Keratinocyte (primary cell): ENCODE measurements around the gene PTPRD. TPM values are rescaled to one million over a fixed set of nuclear protein-coding genes. Genes with fewer than 3 reads are reported as not detected.

Experiments used
- DNase-seq: peaks from one replicate; pipeline ENCODE4 v3.0.0-alpha.2; 2011; ENCODE audit warnings: low read depth, missing footprints, low spot score
- FAIRE-seq: peaks from 2 replicates; lab custom pipeline; 2011; peaks lifted over from hg19 to GRCh38; lab: Jason Lieb, UNC
- H2AFZ ChIP-seq: 2 replicates; pipeline ENCODE4 v1.6.0; 2012; ENCODE audit warnings: low read length, control low read depth, inconsistent platforms; ENCODE audit not compliant: control insufficient read depth
- H3K27ac ChIP-seq: 2 replicates; pipeline ENCODE4 v1.5.1; 2011; ENCODE audit warnings: low read length; ENCODE audit not compliant: control insufficient read depth, insufficient read depth
- H3K27me3 ChIP-seq: 3 replicates; pipeline ENCODE4 v1.6.0; 2011; ENCODE audit warnings: low read length; ENCODE audit not compliant: control insufficient read depth, insufficient read depth; ENCODE audit errors: extremely low read depth
- H3K36me3 ChIP-seq, 2 experiments: 2 replicates in 1 of 2; 3 replicates in 1 of 2; pipeline ENCODE4 v1.5.1; 2011; ENCODE audit warnings: low read length in 2 of 2, mild to moderate bottlenecking in 1 of 2; ENCODE audit not compliant: control insufficient read depth in 2 of 2, insufficient read depth in 2 of 2; ENCODE audit errors: extremely low read depth in 1 of 2
- H3K4me1 ChIP-seq: 3 replicates; pipeline ENCODE4 v1.5.1; 2011; ENCODE audit warnings: low read length; ENCODE audit not compliant: control insufficient read depth, insufficient read depth; ENCODE audit errors: extremely low read depth
- H3K4me2 ChIP-seq: 3 replicates; pipeline ENCODE4 v1.6.0; 2011; ENCODE audit warnings: low read depth, low read length; ENCODE audit not compliant: control insufficient read depth, insufficient read depth; ENCODE audit errors: extremely low read depth
- H3K4me3 ChIP-seq, 3 experiments: fragments of 200-600 bp in 1 of 3; sonication (generic) in 1 of 3; 2 replicates in 2 of 3; 3 replicates in 1 of 3; pipeline ENCODE4 v1.5.1; 2011 to 2016; ENCODE audit warnings: low read length in 3 of 3, mild to moderate bottlenecking in 3 of 3, control low read depth in 2 of 3, inconsistent platforms in 1 of 3, low read depth in 1 of 3, mixed read lengths in 1 of 3, mixed run types in 1 of 3, moderate library complexity in 1 of 3; ENCODE audit not compliant: control insufficient read depth in 2 of 3, insufficient read depth in 2 of 3; ENCODE audit errors: extremely low read depth in 1 of 3
- H3K79me2 ChIP-seq: 2 replicates; pipeline ENCODE4 v1.6.0; 2012; ENCODE audit warnings: low read length; ENCODE audit not compliant: control insufficient read depth, insufficient read depth
- H3K9ac ChIP-seq: 3 replicates; pipeline ENCODE4 v1.6.0; 2011; ENCODE audit warnings: low read length; ENCODE audit not compliant: control insufficient read depth, insufficient read depth; ENCODE audit errors: extremely low read depth
- H3K9me1 ChIP-seq: 3 replicates; pipeline ENCODE4 v1.6.0; 2011; ENCODE audit warnings: low read length; ENCODE audit not compliant: control insufficient read depth, insufficient read depth; ENCODE audit errors: extremely low read depth
- H3K9me3 ChIP-seq: 2 replicates; pipeline ENCODE4 v1.5.1; 2012; ENCODE audit warnings: low read depth, low read length; ENCODE audit not compliant: control insufficient read depth
- H4K20me1 ChIP-seq: 3 replicates; pipeline ENCODE4 v1.6.0; 2011; ENCODE audit warnings: low read length; ENCODE audit not compliant: control insufficient read depth, insufficient read depth; ENCODE audit errors: extremely low read depth
- EZH2 ChIP-seq: IDR thresholded peaks from one replicate; pipeline ENCODE4 v1.6.1; 2012; ENCODE audit warnings: inconsistent platforms, mild to moderate bottlenecking, low read length, moderate library complexity
- dilution Hi-C: fragments of 300-500 bp; cut with MboI; formaldehyde crosslinking; loops from one replicate; pipeline ENCODE4 v1.7.0; 2020; ENCODE audit warnings: low sequenced_read_pairs; ENCODE audit not compliant: extremely low pct_ligation_motif_present
- polyA plus RNA-seq, 5 experiments: library from polyadenylated mRNA; depleted of rRNA in 3 of 5; stranded (reverse) in 3 of 5; stranded (forward) in 1 of 5; unstranded in 1 of 5; fragments of >200 nt; gene quantifications; 1 replicate in 1 of 5; 2 replicates in 3 of 5; 3 replicates in 1 of 5; pipeline versions ENCODE4 v1.2.1 to v1.2.3, GENCODE V29; 2011 to 2012; ENCODE audit warnings: missing spikeins in 2 of 5, low read depth in 1 of 5, low replicate concordance in 1 of 5
- TF ChIP-seq, protein P1 (sequence below), 3 experiments: IDR thresholded peaks in 1 of 3; conservative IDR thresholded peaks in 1 of 3; optimal IDR thresholded peaks in 1 of 3; 2 replicates in 2 of 3; 3 replicates in 1 of 3; pipeline versions ENCODE3 to v1.5.1; 2011; ENCODE audit warnings: low read length in 3 of 3, mild to moderate bottlenecking in 3 of 3, moderate library complexity in 2 of 3, control low read depth in 1 of 3, inconsistent platforms in 1 of 3; ENCODE audit not compliant: insufficient read depth in 2 of 3; ENCODE audit errors: extremely low read depth in 1 of 3

The PTPRD gene
- polyA plus RNA-seq, 1 donor (not counting 4 experiments of a cell fraction or from before 2014, with no cell fraction given), result 0.10 TPM

DNA sequence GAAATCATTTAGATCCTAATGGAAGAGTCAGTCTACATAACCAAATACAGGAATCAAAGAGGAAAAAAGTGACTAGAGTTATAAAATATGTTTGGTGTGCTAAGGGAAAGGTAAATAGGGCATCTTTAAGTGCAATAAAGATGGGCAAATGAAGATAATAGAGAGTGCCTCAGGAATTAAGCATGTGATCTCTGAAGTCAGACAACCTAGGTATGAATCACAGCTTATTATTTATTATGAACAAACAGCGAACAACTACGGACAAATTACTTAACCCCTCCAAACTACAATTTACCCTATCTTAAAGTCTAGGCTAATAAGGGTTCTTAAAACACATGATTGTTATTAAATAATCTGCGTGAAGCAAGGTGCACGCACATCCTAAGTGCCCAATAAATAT, 1903.1 kb downstream of the PTPRD start:
- H3K36me3 ChIP-seq, result no peaks in the 10 kb centered on the region
- FAIRE-seq, result no peak
- no peak for DNase-seq
- H3K4me3 ChIP-seq, result no peak overlapping the region
- TF ChIP-seq, protein P1, sequence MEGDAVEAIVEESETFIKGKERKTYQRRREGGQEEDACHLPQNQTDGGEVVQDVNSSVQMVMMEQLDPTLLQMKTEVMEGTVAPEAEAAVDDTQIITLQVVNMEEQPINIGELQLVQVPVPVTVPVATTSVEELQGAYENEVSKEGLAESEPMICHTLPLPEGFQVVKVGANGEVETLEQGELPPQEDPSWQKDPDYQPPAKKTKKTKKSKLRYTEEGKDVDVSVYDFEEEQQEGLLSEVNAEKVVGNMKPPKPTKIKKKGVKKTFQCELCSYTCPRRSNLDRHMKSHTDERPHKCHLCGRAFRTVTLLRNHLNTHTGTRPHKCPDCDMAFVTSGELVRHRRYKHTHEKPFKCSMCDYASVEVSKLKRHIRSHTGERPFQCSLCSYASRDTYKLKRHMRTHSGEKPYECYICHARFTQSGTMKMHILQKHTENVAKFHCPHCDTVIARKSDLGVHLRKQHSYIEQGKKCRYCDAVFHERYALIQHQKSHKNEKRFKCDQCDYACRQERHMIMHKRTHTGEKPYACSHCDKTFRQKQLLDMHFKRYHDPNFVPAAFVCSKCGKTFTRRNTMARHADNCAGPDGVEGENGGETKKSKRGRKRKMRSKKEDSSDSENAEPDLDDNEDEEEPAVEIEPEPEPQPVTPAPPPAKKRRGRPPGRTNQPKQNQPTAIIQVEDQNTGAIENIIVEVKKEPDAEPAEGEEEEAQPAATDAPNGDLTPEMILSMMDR (optimal IDR thresholded peaks at IDR 0.05 in 1 of 3, IDR thresholded peaks at IDR 0.05 in 1 of 3, conservative IDR thresholded peaks at IDR 0.05 in 1 of 3; ENCODE audit: extremely low read depth in 1 of 3, insufficient read depth in 2 of 3, low read length in 3 of 3), result no peak
- TF ChIP-seq EZH2, result no peak
- H3K9ac ChIP-seq, result no peak overlapping the region
- no peaks in the 10 kb centered on the region for H4K20me1 ChIP-seq
- no peaks in the 10 kb centered on the region for H3K9me1 ChIP-seq
- no peaks in the 10 kb centered on the region for H3K4me1 ChIP-seq
- no peak overlapping the region for H3K4me2 ChIP-seq
- H3K79me2 ChIP-seq, result no peaks in the 10 kb centered on the region
- H2AFZ ChIP-seq, result no peak overlapping the region
- no peaks in the 10 kb centered on the region for H3K27me3 ChIP-seq
- no peak overlapping the region for H3K27ac ChIP-seq
- no peaks in the 10 kb centered on the region for H3K9me3 ChIP-seq
- dilution Hi-C loops, result no loop called here

DNA sequence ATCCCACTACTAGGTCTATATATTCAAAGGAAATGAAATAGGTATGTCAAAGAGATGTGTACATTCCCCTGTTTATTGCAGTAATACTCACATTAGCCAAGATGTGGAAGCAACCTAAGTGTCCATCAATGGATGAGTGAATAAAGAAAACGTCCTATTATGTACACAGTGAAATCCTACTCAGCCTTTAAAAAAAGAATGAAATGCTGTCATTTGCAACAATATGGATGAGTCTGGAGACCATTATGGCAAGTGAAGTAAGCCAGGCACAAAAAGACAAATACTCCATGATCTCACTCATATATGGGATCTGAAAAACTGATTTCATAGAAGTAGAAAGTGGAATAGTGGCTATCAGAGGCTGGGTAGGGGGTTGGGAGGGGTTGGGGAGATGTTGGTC, 1904.1 kb downstream of the PTPRD start:
- Histone ChIP-seq H3K4me1 (no peaks in the 10 kb centered on the region), H3K9me1 (no peaks in the 10 kb centered on the region), H3K79me2 (no peaks in the 10 kb centered on the region), H4K20me1 (no peaks in the 10 kb centered on the region), H3K4me3 (no peak overlapping the region), H2AFZ (no peak overlapping the region), H3K4me2 (no peak overlapping the region), H3K27ac (no peak overlapping the region), H3K36me3 (no peaks in the 10 kb centered on the region), H3K9ac (no peak overlapping the region), H3K9me3 (no peaks in the 10 kb centered on the region), H3K27me3 (no peaks in the 10 kb centered on the region)
- dilution Hi-C loops, result no loop called here
- DNase-seq, result no peak
- FAIRE-seq, result no peak
- TF ChIP-seq EZH2, result no peak
- TF ChIP-seq, protein P1 (optimal IDR thresholded peaks at IDR 0.05 in 1 of 3, IDR thresholded peaks at IDR 0.05 in 1 of 3, conservative IDR thresholded peaks at IDR 0.05 in 1 of 3; ENCODE audit: extremely low read depth in 1 of 3, insufficient read depth in 2 of 3, low read length in 3 of 3), result no peak
